Aorta (tissue), 5 donors: Measurements from ENCODE around the gene WFIKKN1. TPM values are rescaled to one million over a fixed set of nuclear protein-coding genes. Genes with fewer than 3 reads are reported as not detected.

Experiments
- ATAC-seq: fragments of 200-7000 bp; cut with Tn5 transposase; one replicate; pipeline ENCODE4 v1.9.1; 2022; ENCODE audit warnings: moderate library complexity; ENCODE audit not compliant: low FRiP score
- DNase-seq, 2 donors: peaks; one replicate each; pipeline ENCODE4 v3.0.0-alpha.2; 2020
- H3K27ac ChIP-seq, 2 donors: one replicate each; pipeline ENCODE4 v1.5.1; 2013; ENCODE audit warnings: low read length in 2 of 2, mild to moderate bottlenecking in 2 of 2, moderate library complexity in 2 of 2, control low read depth in 1 of 2, inconsistent platforms in 1 of 2, low read depth in 1 of 2
- H3K27me3 ChIP-seq, 2 donors: one replicate each; pipeline ENCODE4 v1.6.1; 2013; ENCODE audit warnings: control low read depth in 1 of 2, low read length in 1 of 2, mild to moderate bottlenecking in 1 of 2, moderate library complexity in 1 of 2; ENCODE audit not compliant: insufficient read depth in 2 of 2, control insufficient read depth in 1 of 2
- H3K36me3 ChIP-seq, 2 donors: one replicate each; pipeline ENCODE4 v1.6.1; 2013; ENCODE audit warnings: control low read depth in 1 of 2, low read length in 1 of 2, mild to moderate bottlenecking in 1 of 2; ENCODE audit not compliant: insufficient read depth in 2 of 2, control insufficient read depth in 1 of 2
- H3K4me1 ChIP-seq, 2 donors: one replicate each; pipeline ENCODE4 v1.6.1; 2013; ENCODE audit warnings: low read length in 2 of 2, control low read depth in 1 of 2, mild to moderate bottlenecking in 1 of 2, moderate library complexity in 1 of 2; ENCODE audit not compliant: insufficient read depth in 2 of 2, control insufficient read depth in 1 of 2
- H3K4me3 ChIP-seq, 2 donors: one replicate each; pipeline ENCODE4 v1.5.1; 2013; ENCODE audit warnings: low read length in 2 of 2, control low read depth in 1 of 2, mild to moderate bottlenecking in 1 of 2
- H3K9me3 ChIP-seq: one replicate; pipeline ENCODE4 v1.6.1; 2013; ENCODE audit warnings: mild to moderate bottlenecking, low read length; ENCODE audit not compliant: control insufficient read depth
- WGBS, 2 donors: extraction: QIAGEN DNeasy Blood & Tissue Kit; methylation state at CpG; one replicate each; pipeline ENCODE4 v1.1.7; 2013; 5-methylcytosine and 5-hydroxymethylcytosine counted together
- intact Hi-C, 2 donors: fragments of 100-400 bp; cut with DNase I; formaldehyde crosslinking; loops; one replicate each; pipeline versions ENCODE4 v1.14.2 to v1.15.0; 2022
- polyA plus RNA-seq, 2 donors: library from polyadenylated mRNA; stranded (reverse); fragments of 200-250 nt; gene quantifications; one replicate each; pipeline ENCODE4 v1.2.3, GENCODE V29; 2013
- total RNA-seq, 2 donors: library from RNA; stranded (reverse); fragmentation: NEBNext Ultra II Directional; extraction: Animal tissue kit (Norgen Biotek cat#: 25700); gene quantifications; one replicate each; pipeline ENCODE4 v1.2.1, GENCODE V29; 2021
- donor health status: healthy with polysubstance abuse.
- donor health status: Bipolar disorder and iron deficiency.
- donor health status: DM: no; HTN: no; CAD: no.
- donor health status: DM: no; HTN: no; CAD: no.
- donor health status: DM: yes; HTN: yes; CAD: no.

The WFIKKN1 gene
- total and polyA plus RNA-seq, 4 donors: 0.33 to 2.2 (median 0.83) TPM

- H3K27me3 ChIP-seq: no peaks in the 10 kb centered on the region
- H3K27ac ChIP-seq: peak overlapping the region in 1 of 2 donors; percentile 19
- WGBS, 2 donors: 0 to 1% methylated on average over 33 to 38 of the region's 38 CpGs
- intact Hi-C loops: no loop called here
- no peaks in the 10 kb centered on the region for H3K4me1 ChIP-seq
- DNase-seq (no peak), ATAC-seq (no peak)
- peaks cover 0 to 5% of the 10 kb centered on the region in 2 donors for H3K36me3 ChIP-seq
- peak overlapping the region; percentile 67 to 73 for H3K4me3 ChIP-seq
- H3K9me3 ChIP-seq: no peaks in the 10 kb centered on the region
Measured at GRCh38 chr16:680625-680945, 49.8 kb downstream of the WFIKKN1 start.

DNA sequence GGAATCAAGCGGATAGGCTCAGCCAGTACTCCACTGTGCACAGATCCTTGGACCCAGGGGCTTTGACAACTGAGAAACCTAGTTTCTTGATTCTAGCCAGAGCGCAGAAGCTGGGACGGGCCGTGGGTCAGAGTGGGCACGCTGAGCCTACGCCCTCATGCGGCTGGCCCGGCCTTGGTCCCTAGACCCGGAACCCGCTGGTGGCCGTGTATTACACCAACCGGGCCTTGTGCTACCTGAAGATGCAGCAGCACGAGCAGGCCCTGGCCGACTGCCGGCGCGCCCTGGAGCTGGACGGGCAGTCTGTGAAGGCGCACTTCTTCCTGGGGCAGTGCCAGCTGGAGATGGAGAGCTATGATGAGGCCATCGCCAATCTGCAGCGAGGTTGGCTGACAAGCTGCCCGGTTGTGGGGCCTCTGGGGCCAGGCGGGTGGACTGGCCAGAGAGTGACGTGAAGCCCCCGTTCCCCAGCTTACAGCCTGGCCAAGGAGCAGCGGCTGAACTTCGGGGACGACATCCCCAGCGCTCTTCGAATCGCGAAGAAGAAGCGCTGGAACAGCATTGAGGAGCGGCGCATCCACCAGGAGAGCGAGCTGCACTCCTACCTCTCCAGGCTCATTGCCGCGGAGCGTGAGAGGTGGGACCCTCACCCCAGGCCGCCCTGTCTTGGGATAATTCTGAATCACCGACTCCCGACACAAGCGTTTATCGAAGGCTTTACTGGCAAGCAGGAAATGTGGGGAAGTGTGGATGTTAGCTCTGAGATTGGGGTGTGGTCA lies 50.4 kb downstream of the WFIKKN1 start:
- DNase-seq: no peak
- 42% methylated on average over 44 of the region's 44 CpGs for WGBS, 2 donors

GRCh38 chr16:681746-682427 lies 51.1 kb downstream of the WFIKKN1 start:
- intact Hi-C loops: no loop called here
- H3K36me3 ChIP-seq: peaks cover 0 to 5% of the 10 kb centered on the region in 2 donors
- 76 to 78% methylated on average over 28 of the region's 28 CpGs for WGBS, 2 donors
- no peaks in the 10 kb centered on the region for H3K9me3 ChIP-seq
- no peaks in the 10 kb centered on the region for H3K4me1 ChIP-seq
- H3K4me3 ChIP-seq: no peak overlapping the region
- ATAC-seq (no peak), DNase-seq (no peak)
- no peaks in the 10 kb centered on the region for H3K27me3 ChIP-seq
- no peak overlapping the region for H3K27ac ChIP-seq

More for the DNA sequence above, 50.4 kb downstream of the WFIKKN1 start:
- H3K9me3 ChIP-seq: no peaks in the 10 kb centered on the region
- H3K27ac ChIP-seq: no peak overlapping the region
- H3K36me3 ChIP-seq: peaks cover 0 to 5% of the 10 kb centered on the region in 2 donors
- no peak for ATAC-seq
- H3K27me3 ChIP-seq: no peaks in the 10 kb centered on the region
- no peaks in the 10 kb centered on the region for H3K4me1 ChIP-seq
- H3K4me3 ChIP-seq: peak overlapping the region; percentile 67 to 73
- intact Hi-C loops: no loop called here

DNA sequence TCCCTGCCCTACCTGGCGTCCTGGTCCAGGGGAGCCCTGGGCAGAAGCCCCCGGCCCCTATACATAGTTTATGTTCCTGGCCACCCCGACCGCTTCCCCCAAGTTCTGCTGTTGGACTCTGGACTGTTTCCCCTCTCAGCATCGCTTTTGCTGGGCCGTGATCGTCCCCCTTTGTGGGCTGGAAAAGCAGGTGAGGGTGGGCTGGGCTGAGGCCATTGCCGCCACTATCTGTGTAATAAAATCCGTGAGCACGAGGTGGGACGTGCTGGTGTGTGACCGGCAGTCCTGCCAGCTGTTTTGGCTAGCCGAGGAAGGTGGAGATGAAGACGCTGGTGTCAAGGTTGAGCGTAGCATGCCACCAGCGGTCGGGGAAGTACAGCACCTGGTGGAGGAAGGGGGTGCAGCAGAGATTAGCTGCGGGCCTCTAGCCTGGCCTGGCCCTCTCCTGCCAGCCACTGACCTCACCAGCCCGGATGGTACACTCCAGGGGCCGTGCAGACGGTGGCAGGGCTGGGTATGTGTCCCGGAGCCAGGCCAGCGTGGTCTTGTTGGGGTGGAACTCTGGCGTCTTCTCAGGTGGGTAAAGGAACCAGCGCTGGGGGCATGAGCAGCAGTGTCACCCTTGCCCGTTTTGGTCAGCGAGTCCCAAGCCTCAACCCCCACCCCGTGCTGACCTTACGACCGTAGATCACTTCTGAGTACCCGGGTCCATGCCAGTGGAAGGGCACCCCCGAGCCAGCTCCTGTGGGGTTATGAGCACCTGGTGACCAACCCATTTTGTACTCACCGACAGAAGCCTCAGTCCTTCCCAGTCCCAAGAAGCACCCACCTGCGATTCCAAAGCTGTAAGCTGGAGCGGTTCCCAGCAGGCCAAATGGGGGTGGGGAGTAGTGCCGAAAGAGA lies 52.0 kb downstream of the WFIKKN1 start:
- intact Hi-C loops: no loop called here
- Histone ChIP-seq H3K4me3 (no peak overlapping the region), H3K27me3 (no peaks in the 10 kb centered on the region), H3K36me3 (peaks cover 0 to 5% of the 10 kb centered on the region in 2 donors), H3K4me1 (no peaks in the 10 kb centered on the region), H3K27ac (no peak overlapping the region), H3K9me3 (no peaks in the 10 kb centered on the region)
- DNase-seq (no peak), ATAC-seq (no peak)
- WGBS, 2 donors: 82% methylated on average over 36 of the region's 36 CpGs

- DNase-seq (no peak), ATAC-seq (no peak)
- H3K4me3 ChIP-seq: peak overlapping the region; percentile 37 to 53
- intact Hi-C loops: no loop called here
- H3K4me1 ChIP-seq: no peaks in the 10 kb centered on the region
- WGBS, 2 donors: 16 to 20% methylated on average over 40 to 57 of the region's 57 CpGs
- H3K27ac ChIP-seq: no peak overlapping the region
- H3K9me3 ChIP-seq: no peaks in the 10 kb centered on the region
- H3K27me3 ChIP-seq: no peaks in the 10 kb centered on the region
- peaks cover 0 to 5% of the 10 kb centered on the region in 2 donors for H3K36me3 ChIP-seq
Measured at GRCh38 chr16:683396-684070, 52.7 kb downstream of the WFIKKN1 start.

Other genes with a start within 250 kb of the WFIKKN1 start
- 10 to 100 TPM; 38.9 to 39.0 TPM for gene PGAP6, start 249.0 kb upstream of the WFIKKN1 start, total RNA-seq
- 10 to 100 TPM; 27.4 to 41.4 TPM for gene PGAP6, start 249.0 kb upstream of the WFIKKN1 start, polyA plus RNA-seq
- gene NME4, start 233.8 kb upstream of the WFIKKN1 start, total RNA-seq: 10 to 100 TPM; 65.6 to 81.9 TPM
- 100 to 1,000 TPM in 1 of 2 donors, 10 to 100 TPM in 1; 95.5 to 128 TPM for gene NME4, start 233.8 kb upstream of the WFIKKN1 start, polyA plus RNA-seq
- gene DECR2, start 229.1 kb upstream of the WFIKKN1 start, total RNA-seq: 10 to 100 TPM; 10.9 to 15.9 TPM
- gene DECR2, start 229.1 kb upstream of the WFIKKN1 start, polyA plus RNA-seq: 10 to 100 TPM; 16.2 to 21.8 TPM
- 10 to 100 TPM; 60.5 to 63.3 TPM for gene RAB11FIP3, start 205.3 kb upstream of the WFIKKN1 start, total RNA-seq
- gene RAB11FIP3, start 205.3 kb upstream of the WFIKKN1 start, polyA plus RNA-seq: 10 to 100 TPM; 22.0 to 68.8 TPM
- gene CAPN15, start 103.3 kb upstream of the WFIKKN1 start, total RNA-seq: 10 to 100 TPM; 27.9 to 33.9 TPM
- 10 to 100 TPM; 15.3 to 24.1 TPM for gene CAPN15, start 103.3 kb upstream of the WFIKKN1 start, polyA plus RNA-seq
- not detected for gene PRR35, start 70.6 kb upstream of the WFIKKN1 start, total RNA-seq
- gene PRR35, start 70.6 kb upstream of the WFIKKN1 start, polyA plus RNA-seq: under 1 TPM in 1 of 2 donors, not detected in 1; 0.05 TPM
- 1 to 10 TPM in 1 of 2 donors, under 1 TPM in 1; 0.52 to 2.2 TPM for gene NHLRC4, start 64.0 kb upstream of the WFIKKN1 start, total RNA-seq
- gene NHLRC4, start 64.0 kb upstream of the WFIKKN1 start, polyA plus RNA-seq: 1 to 10 TPM in 1 of 2 donors, under 1 TPM in 1; 0.25 to 2.6 TPM
- 10 to 100 TPM; 25.8 to 38.5 TPM for gene PIGQ, start 61.0 kb upstream of the WFIKKN1 start, total RNA-seq
- 10 to 100 TPM; 10.8 to 92.2 TPM for gene PIGQ, start 61.0 kb upstream of the WFIKKN1 start, polyA plus RNA-seq
- 10 to 100 TPM; 17.9 to 19.6 TPM for gene RAB40C, start 40.9 kb upstream of the WFIKKN1 start, total RNA-seq
- 10 to 100 TPM in 1 of 2 donors, 1 to 10 TPM in 1; 9.5 to 40.7 TPM for gene RAB40C, start 40.9 kb upstream of the WFIKKN1 start, polyA plus RNA-seq
- gene METTL26, start 5.3 kb downstream of the WFIKKN1 start, total RNA-seq: 10 to 100 TPM; 45.2 to 64.8 TPM
- gene METTL26, start 5.3 kb downstream of the WFIKKN1 start, polyA plus RNA-seq: 100 to 1,000 TPM in 1 of 2 donors, 10 to 100 TPM in 1; 86.0 to 158 TPM
- gene MCRIP2, start 10.8 kb downstream of the WFIKKN1 start, total RNA-seq: 10 to 100 TPM; 10.4 to 14.7 TPM
- 10 to 100 TPM; 22.9 to 28.9 TPM for gene MCRIP2, start 10.8 kb downstream of the WFIKKN1 start, polyA plus RNA-seq
- 10 to 100 TPM; 21.0 to 25.8 TPM for gene WDR90, start 18.4 kb downstream of the WFIKKN1 start, total RNA-seq
- 10 to 100 TPM in 1 of 2 donors, 1 to 10 TPM in 1; 7.5 to 60.9 TPM for gene WDR90, start 18.4 kb downstream of the WFIKKN1 start, polyA plus RNA-seq
- gene RHOT2, start 37.1 kb downstream of the WFIKKN1 start, total RNA-seq: 10 to 100 TPM; 79.3 to 93.8 TPM
- gene RHOT2, start 37.1 kb downstream of the WFIKKN1 start, polyA plus RNA-seq: 100 to 1,000 TPM in 1 of 2 donors, 10 to 100 TPM in 1; 27.4 to 356 TPM
- 1 to 10 TPM in 1 of 2 donors, under 1 TPM in 1; 0.88 to 1.3 TPM for gene RHBDL1, start 44.7 kb downstream of the WFIKKN1 start, total RNA-seq
- 1 to 10 TPM in 1 of 2 donors, not detected in 1; 1.5 TPM for gene RHBDL1, start 44.7 kb downstream of the WFIKKN1 start, polyA plus RNA-seq
- 10 to 100 TPM; 67.4 to 84.3 TPM for gene STUB1, start 49.4 kb downstream of the WFIKKN1 start, total RNA-seq
- gene STUB1, start 49.4 kb downstream of the WFIKKN1 start, polyA plus RNA-seq: 100 to 1,000 TPM; 126 to 169 TPM
- 10 to 100 TPM; 46.1 to 51.7 TPM for gene JMJD8, start 53.3 kb downstream of the WFIKKN1 start, total RNA-seq
- gene JMJD8, start 53.3 kb downstream of the WFIKKN1 start, polyA plus RNA-seq: 100 to 1,000 TPM in 1 of 2 donors, 10 to 100 TPM in 1; 55.2 to 110 TPM
- gene WDR24, start 59.4 kb downstream of the WFIKKN1 start, total RNA-seq: 1 to 10 TPM; 6.7 to 8.4 TPM
- 10 to 100 TPM in 1 of 2 donors, 1 to 10 TPM in 1; 4.3 to 10.4 TPM for gene WDR24, start 59.4 kb downstream of the WFIKKN1 start, polyA plus RNA-seq
- under 1 TPM; 0.16 to 0.18 TPM for gene FBXL16, start 74.8 kb downstream of the WFIKKN1 start, total RNA-seq
- gene FBXL16, start 74.8 kb downstream of the WFIKKN1 start, polyA plus RNA-seq: not detected
- 10 to 100 TPM; 22.7 to 26.6 TPM for gene METRN, start 84.1 kb downstream of the WFIKKN1 start, total RNA-seq
- 10 to 100 TPM; 26.7 to 61.3 TPM for gene METRN, start 84.1 kb downstream of the WFIKKN1 start, polyA plus RNA-seq
- gene ANTKMT, start 90.2 kb downstream of the WFIKKN1 start, total RNA-seq: 10 to 100 TPM; 18.6 to 25.7 TPM
- gene ANTKMT, start 90.2 kb downstream of the WFIKKN1 start, polyA plus RNA-seq: 10 to 100 TPM; 13.1 to 33.0 TPM
- 1 to 10 TPM in 1 of 2 donors, under 1 TPM in 1; 0.39 to 1.7 TPM for gene CCDC78, start 95.5 kb downstream of the WFIKKN1 start, total RNA-seq
- gene CCDC78, start 95.5 kb downstream of the WFIKKN1 start, polyA plus RNA-seq: under 1 TPM in 1 of 2 donors, not detected in 1; 0.97 TPM
- gene HAGHL, start 96.1 kb downstream of the WFIKKN1 start, total RNA-seq: 1 to 10 TPM; 2.4 to 3.8 TPM
- gene HAGHL, start 96.1 kb downstream of the WFIKKN1 start, polyA plus RNA-seq: 10 to 100 TPM in 1 of 2 donors, 1 to 10 TPM in 1; 2.8 to 22.5 TPM
- gene CIAO3, start 110.0 kb downstream of the WFIKKN1 start, total RNA-seq: 10 to 100 TPM; 21.8 to 22.4 TPM
- 10 to 100 TPM; 12.4 to 35.9 TPM for gene CIAO3, start 110.0 kb downstream of the WFIKKN1 start, polyA plus RNA-seq
- under 1 TPM; 0.33 to 0.52 TPM for gene MSLN, start 129.7 kb downstream of the WFIKKN1 start, total RNA-seq
- 1 to 10 TPM; 1.5 to 2.1 TPM for gene MSLN, start 129.7 kb downstream of the WFIKKN1 start, polyA plus RNA-seq
- 10 to 100 TPM; 12.1 to 13.5 TPM for gene RPUSD1, start 157.4 kb downstream of the WFIKKN1 start, total RNA-seq
- 10 to 100 TPM in 1 of 2 donors, 1 to 10 TPM in 1; 6.8 to 20.3 TPM for gene RPUSD1, start 157.4 kb downstream of the WFIKKN1 start, polyA plus RNA-seq
- 10 to 100 TPM in 1 of 2 donors, 1 to 10 TPM in 1; 7.1 to 14.3 TPM for gene CHTF18, start 157.6 kb downstream of the WFIKKN1 start, total RNA-seq
- 10 to 100 TPM in 1 of 2 donors, 1 to 10 TPM in 1; 3.0 to 56.9 TPM for gene CHTF18, start 157.6 kb downstream of the WFIKKN1 start, polyA plus RNA-seq
- gene GNG13, start 169.7 kb downstream of the WFIKKN1 start, total RNA-seq: not detected
- gene GNG13, start 169.7 kb downstream of the WFIKKN1 start, polyA plus RNA-seq: not detected